Retina (tissue), 1 donor: ENCODE measurements around the gene GPBP1L1.
"Not testable (repeated sequence)": the region's sequence is repeated elsewhere in the genome, so short reads cannot be mapped to it uniquely, and the experiment has no call there.

ENCODE experiments used
- DNase-seq: peaks from one replicate; pipeline ENCODE4 v3.0.0-alpha.2; 2016

GPBP1L1 gene

GRCh38 chr1:45678489-45678888 is 7.8 kb downstream of the GPBP1L1 start:
- DNase-seq, result no peak

DNA sequence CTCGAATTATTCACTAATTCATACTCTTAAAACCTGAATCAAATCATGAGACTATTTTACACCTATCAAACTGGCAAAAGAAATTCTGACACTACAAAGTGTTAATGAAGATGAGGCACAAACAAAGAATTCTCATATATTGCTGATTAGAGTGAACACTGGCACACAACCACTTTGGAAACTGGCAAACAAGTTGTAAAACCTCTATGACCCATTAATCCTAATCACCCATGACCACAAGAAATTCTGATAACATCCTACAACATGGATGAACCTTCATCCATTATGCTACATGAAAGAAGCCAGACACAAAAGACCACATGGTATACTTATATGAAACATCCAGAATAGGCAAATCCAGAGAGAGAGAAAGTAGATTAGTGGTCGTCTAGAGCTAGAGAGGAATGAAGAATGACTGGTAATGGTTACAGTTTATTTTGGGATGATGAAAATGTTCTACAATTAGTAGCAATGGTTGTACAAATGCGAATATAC is 8.5 kb downstream of the GPBP1L1 start:
- no peak for DNase-seq

DNA sequence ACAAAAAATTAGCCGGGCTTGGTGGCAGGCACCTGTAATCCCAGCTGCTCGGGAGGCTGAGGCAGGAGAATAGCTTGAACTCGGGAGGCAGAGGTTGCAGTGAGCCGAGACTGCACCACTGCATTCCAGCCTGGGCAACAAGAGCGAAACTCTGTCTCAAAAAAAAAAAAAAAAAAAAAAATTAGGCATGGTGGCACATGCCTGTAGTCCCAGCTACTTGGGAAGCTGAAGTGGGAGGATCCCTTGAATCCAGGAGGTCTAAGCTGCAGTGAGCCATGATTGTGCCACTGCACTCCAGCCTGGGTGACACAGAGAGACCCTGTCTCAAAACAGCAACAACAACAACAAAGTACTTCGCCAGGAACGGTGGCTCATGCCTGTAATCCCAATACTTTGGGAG is 9.8 kb downstream of the GPBP1L1 start:
- not testable (repeated sequence) for DNase-seq

- DNase-seq, result no peak
Measured at GRCh38 chr1:45674478-45674877, 11.9 kb downstream of the GPBP1L1 start.

DNA sequence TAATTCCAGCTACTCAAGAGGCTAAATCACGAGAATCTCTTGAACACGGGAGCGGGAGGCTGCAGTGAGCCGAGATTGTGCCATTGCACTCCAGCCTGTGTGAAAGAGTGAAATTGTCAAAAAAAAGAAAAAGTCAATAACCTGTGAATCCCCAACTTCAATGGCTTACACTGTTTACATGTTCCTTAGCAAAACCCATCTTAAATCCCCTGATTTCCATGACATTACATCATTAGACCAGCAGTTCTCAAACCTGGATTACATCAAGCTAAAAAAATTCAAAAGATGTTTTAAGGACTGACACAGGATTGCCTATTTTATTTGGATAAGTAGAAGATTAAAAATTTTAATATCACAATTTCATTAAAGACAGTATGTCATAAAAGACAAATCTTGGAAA is 12.4 kb downstream of the GPBP1L1 start:
- DNase-seq, result no peak

DNA sequence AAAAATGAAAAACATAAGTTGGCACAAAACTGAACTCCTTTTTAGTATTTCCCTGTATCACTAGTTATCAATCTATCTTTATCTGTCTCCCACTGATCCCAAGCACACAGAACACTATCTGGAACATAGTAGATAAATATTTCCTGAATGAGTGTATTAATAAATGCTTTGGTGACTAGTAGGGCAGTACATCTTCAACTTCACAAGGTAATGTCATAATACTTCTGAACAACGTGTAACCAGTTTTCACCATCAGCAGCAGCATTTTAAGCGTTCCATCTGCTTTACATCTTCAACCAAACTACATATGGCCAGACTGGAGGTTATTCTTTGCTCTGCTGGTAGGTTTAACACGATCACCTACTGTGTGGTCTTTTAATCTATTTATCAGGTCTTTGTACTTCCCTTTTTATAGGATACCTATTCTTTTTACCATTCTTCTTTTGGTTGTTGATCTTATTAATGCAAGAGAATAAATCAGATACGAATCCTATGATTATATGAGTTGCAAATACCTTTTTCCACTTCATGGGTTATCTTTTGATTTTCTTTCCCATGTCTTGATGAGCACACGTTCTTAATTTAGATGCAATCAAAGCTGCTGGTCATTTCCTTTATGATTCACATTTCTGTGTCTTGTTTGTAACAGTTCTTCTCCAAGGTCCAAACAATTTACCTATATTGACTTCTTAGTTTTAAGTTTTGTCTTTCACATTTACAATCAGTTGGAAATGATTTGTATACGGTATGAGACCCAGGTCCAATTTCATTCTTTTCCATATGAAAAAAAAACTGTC is 16.3 kb downstream of the GPBP1L1 start:
- DNase-seq, result no peak

GRCh38 chr1:45669379-45669778 is 17.0 kb downstream of the GPBP1L1 start:
- no peak for DNase-seq

GRCh38 chr1:45668526-45668925 is 17.8 kb downstream of the GPBP1L1 start:
- DNase-seq, result no peak

DNA sequence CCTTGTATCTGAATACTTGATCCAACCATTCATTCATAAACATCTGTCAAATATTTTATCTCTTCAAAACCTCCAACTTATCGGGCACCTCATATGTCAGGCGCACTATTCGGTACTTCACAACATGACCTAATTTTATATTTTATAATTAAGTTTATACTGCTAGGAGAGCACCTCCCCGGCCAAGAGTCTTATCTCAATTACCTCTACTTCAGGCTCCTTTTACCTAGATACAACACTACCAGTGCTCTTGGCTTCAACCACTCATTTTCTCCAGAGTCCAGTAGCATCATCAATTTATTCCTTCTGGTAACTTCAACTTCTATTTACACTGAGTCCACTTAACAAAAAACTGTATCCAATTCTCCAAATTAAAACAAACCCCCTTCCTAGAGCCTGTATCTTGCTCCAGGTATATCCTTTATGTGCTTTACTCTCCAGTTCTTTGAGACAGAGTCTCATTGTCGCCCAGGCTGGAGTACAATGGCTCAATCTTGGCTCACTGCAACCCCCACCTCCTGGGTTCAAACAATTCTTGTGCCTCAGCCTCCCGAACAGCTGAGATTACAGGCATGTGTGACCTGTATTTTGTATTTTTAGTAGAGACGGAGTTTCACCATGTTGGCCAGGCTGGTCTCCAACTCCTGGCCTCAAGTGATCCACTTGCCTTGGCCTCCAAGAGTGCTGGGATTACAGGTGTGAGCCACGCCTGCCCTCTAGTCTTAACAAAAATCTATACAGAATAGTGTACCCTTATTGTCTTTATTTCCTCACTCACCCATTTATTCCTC is 18.8 kb downstream of the GPBP1L1 start:
- no peak for DNase-seq

GRCh38 chr1:45666836-45667235 is 19.5 kb downstream of the GPBP1L1 start:
- DNase-seq, result no peak

DNA sequence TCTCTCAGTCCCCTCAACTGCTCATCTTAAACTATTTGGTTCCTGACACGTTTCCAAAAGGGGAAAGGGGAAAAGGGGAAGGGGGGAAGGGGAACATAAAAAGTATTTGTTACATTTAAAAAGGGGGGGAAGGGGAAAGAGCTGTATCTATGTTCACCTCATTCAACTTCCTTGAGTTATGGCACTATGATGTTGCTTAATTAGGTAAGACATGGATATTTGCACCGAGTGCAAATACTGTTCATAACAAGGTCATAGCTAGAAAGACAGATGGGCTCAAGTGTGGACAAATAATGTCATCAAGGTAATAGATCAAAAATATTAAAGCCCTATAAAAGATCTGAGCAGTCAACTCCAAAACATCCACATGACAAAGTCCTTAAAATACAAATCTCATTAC is 26.0 kb downstream of the GPBP1L1 start:
- DNase-seq, result no peak

DNA sequence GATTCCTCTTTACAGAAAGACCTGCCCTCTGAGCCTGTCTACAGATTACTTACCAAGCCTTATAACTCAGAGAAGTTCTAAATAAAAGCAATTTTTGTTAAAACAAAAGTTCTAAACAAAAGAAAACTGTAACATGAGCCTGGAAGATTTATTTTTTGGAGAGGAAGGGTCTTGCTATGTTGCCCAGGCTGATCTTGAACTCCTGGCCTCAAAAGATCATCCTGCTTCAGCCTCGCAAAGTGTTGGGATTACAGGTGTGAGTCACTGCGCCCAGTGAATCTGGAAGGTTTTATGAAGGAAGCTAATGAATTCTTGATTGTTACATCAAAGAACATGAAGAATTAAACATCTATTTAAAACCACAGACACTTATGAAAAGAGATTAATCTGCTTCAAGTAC is 27.1 kb downstream of the GPBP1L1 start:
- no peak for DNase-seq

DNA sequence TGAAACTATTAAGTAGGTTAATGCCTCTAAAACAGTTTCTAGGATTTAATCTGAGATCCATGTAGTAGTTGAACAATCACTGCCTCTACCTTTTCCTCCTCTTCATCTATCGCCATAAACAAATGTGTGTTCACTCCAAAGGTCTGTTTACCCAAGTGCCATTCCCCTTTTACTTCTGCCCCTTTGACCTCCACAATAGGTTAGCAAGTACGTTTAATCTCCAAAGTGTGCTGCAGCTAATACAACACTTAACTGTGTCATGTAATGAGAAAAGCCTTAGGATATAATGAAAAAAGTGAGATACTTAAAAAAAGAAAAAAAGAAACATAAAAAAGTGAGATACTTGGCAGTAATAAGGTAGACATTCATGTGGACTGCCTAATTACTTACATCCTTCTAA is 28.2 kb downstream of the GPBP1L1 start:
- no peak for DNase-seq

DNA sequence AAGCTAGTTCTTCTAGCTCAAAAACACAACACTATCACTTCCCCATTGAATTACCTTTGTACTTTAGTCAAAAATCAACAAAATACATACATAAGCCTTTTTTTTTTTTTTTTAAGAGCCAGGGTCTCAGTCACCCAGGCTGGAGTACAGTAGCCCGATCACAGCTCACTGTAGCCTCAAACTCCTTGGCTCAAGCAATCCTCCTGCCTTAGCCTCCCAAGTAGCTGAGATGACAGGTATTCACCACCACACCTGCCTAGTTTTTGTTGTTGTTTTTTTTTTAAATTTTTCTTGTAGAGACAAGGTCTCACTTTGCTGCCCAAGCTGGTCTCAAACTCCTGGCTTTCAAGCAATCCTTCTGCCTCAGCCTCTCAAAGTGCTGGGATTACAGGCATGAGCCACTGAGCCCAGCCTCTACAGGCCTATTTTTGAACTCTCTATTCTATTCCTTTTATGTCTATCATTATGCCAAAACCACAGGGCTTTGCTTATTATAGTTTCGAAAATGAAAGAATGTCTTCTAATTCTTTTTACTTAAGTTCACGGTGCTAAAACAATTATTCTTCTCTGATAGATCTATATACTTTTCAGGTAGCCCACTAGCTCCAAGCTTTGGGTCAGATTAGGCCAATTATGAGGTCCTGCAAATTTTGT is 29.6 kb downstream of the GPBP1L1 start:
- no peak for DNase-seq

DNA sequence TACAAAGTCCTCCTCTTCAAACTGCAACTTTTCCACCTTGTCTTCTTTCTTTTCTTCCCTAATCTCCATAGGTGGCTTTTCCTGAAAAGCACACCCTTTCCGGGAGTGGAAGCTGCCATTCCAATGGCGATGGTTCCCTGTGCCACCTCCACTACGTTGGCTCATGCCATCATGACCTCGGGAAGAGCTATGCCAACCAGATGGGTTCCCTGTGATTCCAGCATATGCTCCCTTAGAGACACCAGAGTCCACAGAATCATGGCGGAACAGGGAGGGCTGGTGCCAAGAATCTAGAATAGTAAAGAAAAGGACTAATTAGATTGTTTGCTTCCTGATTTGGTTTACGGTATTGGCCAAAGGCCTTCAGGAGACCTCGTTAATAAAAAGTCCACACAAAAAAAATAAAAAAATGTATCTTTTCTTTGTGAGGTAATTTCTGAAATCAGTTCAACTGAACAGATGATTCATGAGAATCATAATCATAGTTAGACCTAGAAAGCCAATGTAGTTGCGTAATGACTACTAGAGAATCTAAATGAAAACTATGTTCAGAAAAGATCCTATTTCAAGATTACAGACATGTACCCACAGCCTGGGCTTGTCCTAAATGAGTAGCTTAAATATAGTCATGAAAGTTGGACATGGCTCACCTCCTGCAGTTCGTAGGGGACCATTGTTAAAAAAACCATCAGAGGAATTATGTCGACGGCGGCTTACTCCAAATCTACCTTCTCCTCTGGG is 31.6 kb downstream of the GPBP1L1 start:
- no peak for DNase-seq

DNA sequence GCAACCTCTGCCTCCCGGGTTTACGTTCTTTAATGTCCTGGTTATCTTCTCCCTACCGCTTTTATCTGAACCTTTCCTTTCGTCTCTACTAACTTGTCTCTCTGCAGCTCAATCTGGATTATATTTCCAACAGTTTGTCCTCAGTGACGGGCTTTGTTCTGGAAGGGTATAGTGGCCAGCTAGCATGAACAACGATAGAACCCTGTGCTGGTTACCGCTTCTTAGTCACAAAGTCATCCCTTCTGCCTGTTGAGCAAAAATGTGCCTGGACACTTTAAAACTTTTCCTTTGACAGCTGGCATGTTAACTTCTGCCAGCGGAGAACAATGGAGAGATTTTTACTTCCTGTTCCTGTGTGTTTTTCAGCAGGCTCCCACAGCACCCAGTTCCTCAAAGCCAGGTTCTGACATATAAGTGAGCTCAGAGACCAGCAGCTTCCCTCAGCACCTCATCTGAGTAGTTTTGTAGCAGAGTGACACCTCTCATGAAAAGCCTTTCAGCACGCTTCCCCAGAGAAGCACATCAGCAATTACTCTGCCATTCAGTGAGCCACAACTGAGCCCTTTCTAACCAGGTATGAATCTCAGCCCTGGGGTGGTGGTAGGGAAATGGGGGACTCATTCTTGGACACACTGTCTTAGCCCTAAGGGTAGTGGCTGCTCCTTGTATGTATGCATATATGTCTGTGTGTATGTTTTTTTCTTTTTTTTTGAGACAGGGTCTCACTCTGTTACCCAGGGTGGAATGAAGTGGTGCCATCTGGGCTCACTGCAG is 38.9 kb downstream of the GPBP1L1 start:
- DNase-seq, result no peak

DNA sequence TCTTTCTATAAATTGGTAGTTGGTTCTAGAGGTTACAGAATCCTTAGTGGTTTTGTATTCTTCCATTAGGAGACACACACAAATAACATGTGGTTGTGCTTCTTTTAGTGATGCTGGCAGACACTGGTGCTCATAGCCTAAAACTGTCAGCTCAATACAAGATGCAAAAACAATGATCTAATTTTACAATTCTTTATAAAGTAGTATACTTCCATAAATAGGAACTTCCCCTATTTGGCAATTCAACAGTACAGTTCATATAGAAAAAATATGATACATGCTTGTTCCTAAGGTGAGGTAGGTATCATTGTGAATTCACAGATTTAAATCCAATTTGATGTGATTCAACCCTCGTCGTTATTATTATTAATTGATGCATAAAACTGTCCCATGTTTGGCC is 41.7 kb downstream of the GPBP1L1 start:
- no peak for DNase-seq

GRCh38 chr1:45643978-45644377 is 42.4 kb downstream of the GPBP1L1 start:
- no peak for DNase-seq

- no peak for DNase-seq
Measured at GRCh38 chr1:45643321-45643720, 43.0 kb downstream of the GPBP1L1 start.

DNA sequence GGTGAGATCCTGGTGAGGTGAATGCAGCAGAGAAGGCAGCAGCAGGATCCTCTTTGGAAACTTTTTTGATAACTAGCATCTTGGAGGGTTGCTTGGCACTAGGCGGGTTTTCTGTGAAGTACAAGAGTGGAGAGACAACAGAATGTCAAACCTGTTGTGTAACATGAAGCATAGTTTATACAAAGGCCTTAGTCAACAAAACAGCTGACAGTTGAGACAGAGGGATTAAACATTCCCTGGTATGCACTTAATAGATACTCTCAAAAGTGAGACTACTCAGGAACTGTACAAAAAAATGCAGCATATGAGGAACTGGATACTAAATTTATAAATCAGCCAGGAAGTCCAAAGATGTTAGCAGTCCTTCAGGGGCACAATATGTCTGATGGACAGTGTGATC is 46.0 kb downstream of the GPBP1L1 start:
- DNase-seq, result no peak

GRCh38 chr1:45635211-45635610 is 51.1 kb downstream of the GPBP1L1 start:
- DNase-seq, result no peak

GRCh38 chr1:45630429-45630828 is 55.9 kb downstream of the GPBP1L1 start:
- DNase-seq, result no peak
